Trophoblast cell (in vitro differentiated cells and primary cell): ENCODE results near the gene MCM5.
"Not testable (repeated sequence)": the region's sequence is repeated elsewhere in the genome, so short reads cannot be mapped to it uniquely, and the experiment has no call there.

Experiments
- DNase-seq, 2 donors: peaks; one replicate each; pipeline ENCODE4 v3.0.0-alpha.2; 2016
- H2AFZ ChIP-seq: 2 replicates; pipeline ENCODE4 v1.6.1; 2013; ENCODE audit warnings: low read length, moderate library complexity, mild to moderate bottlenecking; ENCODE audit not compliant: insufficient read depth, poor library complexity
- H2AK5ac ChIP-seq: 2 replicates; pipeline ENCODE4 v1.6.1; 2013; ENCODE audit warnings: mild to moderate bottlenecking, low read length
- H2BK120ac ChIP-seq: 2 replicates; pipeline ENCODE4 v1.6.1; 2013; ENCODE audit warnings: low read length, mild to moderate bottlenecking, moderate library complexity; ENCODE audit not compliant: insufficient read depth, poor library complexity
- H2BK12ac ChIP-seq: 2 replicates; pipeline ENCODE4 v1.6.1; 2013; ENCODE audit warnings: mild to moderate bottlenecking, low read length, moderate library complexity
- H2BK5ac ChIP-seq: 2 replicates; pipeline ENCODE4 v1.6.1; 2013; ENCODE audit warnings: low read length, low read depth, moderate library complexity, mild to moderate bottlenecking; ENCODE audit not compliant: poor library complexity
- H3K14ac ChIP-seq: 2 replicates; pipeline ENCODE4 v1.6.1; 2013; ENCODE audit warnings: mild to moderate bottlenecking, low read length
- H3K18ac ChIP-seq: 2 replicates; pipeline ENCODE4 v1.6.1; 2013; ENCODE audit warnings: mild to moderate bottlenecking, low read length
- H3K23ac ChIP-seq: 2 replicates; pipeline ENCODE4 v1.6.1; 2013; ENCODE audit warnings: low read length
- H3K27ac ChIP-seq: 2 replicates; pipeline ENCODE4 v1.5.1; 2013; ENCODE audit warnings: low read depth, mild to moderate bottlenecking, inconsistent platforms, low read length, moderate library complexity
- H3K27me3 ChIP-seq: 2 replicates; pipeline ENCODE4 v1.6.1; 2013; ENCODE audit warnings: inconsistent platforms, mild to moderate bottlenecking, low read length, moderate library complexity; ENCODE audit not compliant: insufficient read depth
- H3K36me3 ChIP-seq, 2 experiments: 1 replicate in 1 of 2; 2 replicates in 1 of 2; pipeline ENCODE4 v1.6.1; 2013; ENCODE audit warnings: low read length in 2 of 2, mild to moderate bottlenecking in 2 of 2, moderate library complexity in 1 of 2; ENCODE audit not compliant: insufficient read depth in 2 of 2, control insufficient read depth in 1 of 2
- H3K4ac ChIP-seq: 2 replicates; pipeline ENCODE4 v1.6.1; 2013; ENCODE audit warnings: low read depth, mild to moderate bottlenecking, low read length, moderate library complexity
- H3K4me1 ChIP-seq, 2 experiments: 1 replicate in 1 of 2; 2 replicates in 1 of 2; pipeline ENCODE4 v1.6.1; 2013; ENCODE audit warnings: low read length in 2 of 2, mild to moderate bottlenecking in 2 of 2, moderate library complexity in 1 of 2; ENCODE audit not compliant: insufficient read depth in 2 of 2, control insufficient read depth in 1 of 2
- H3K4me2 ChIP-seq: 2 replicates; pipeline ENCODE4 v1.6.1; 2013; ENCODE audit warnings: inconsistent platforms, mild to moderate bottlenecking, low read length, moderate library complexity
- H3K4me3 ChIP-seq: 2 replicates; pipeline ENCODE4 v1.5.1; 2013; ENCODE audit warnings: mild to moderate bottlenecking, low read depth, low read length, inconsistent platforms
- H3K79me1 ChIP-seq: one replicate; pipeline ENCODE4 v1.6.1; 2013; ENCODE audit warnings: low read length
- H3K79me2 ChIP-seq: 2 replicates; pipeline ENCODE4 v1.6.1; 2013; ENCODE audit warnings: low read length, mild to moderate bottlenecking; ENCODE audit not compliant: control insufficient read depth, insufficient read depth, poor library complexity
- H3K9ac ChIP-seq: 2 replicates; pipeline ENCODE4 v1.6.1; 2013; ENCODE audit warnings: mild to moderate bottlenecking, low read length
- H3K9me3 ChIP-seq: 2 replicates; pipeline ENCODE4 v1.6.1; 2013; ENCODE audit warnings: low read depth, mild to moderate bottlenecking, control low read depth, inconsistent platforms, low read length; ENCODE audit not compliant: insufficient read depth
- H4K12ac ChIP-seq: 2 replicates; pipeline ENCODE4 v1.6.1; 2013; ENCODE audit warnings: low read depth, mild to moderate bottlenecking, low read length, moderate library complexity
- H4K8ac ChIP-seq: 2 replicates; pipeline ENCODE4 v1.6.1; 2013; ENCODE audit warnings: low read depth, mild to moderate bottlenecking, low read length, moderate library complexity
- H4K91ac ChIP-seq: one replicate; pipeline ENCODE4 v1.6.1; 2013; ENCODE audit warnings: low read depth, mild to moderate bottlenecking, low read length, moderate library complexity
- WGBS: extraction: QIAGEN DNeasy Blood & Tissue Kit; methylation state at CpG from one replicate; pipeline ENCODE4 v1.1.7; 2013; ENCODE audit warnings: missing lambda C conversion rate; ENCODE audit not compliant: insufficient read length, insufficient coverage; ENCODE audit errors: extremely low coverage; 5-methylcytosine and 5-hydroxymethylcytosine counted together

Gene MCM5

GRCh38 chr22:35394810-35395563 is 5.0 kb upstream of the MCM5 start:
- H3K36me3 ChIP-seq, result peaks cover 9 to 21% of the 10 kb centered on the region in 2 experiments
- no peak overlapping the region for H2AFZ ChIP-seq
- no peak overlapping the region for H4K91ac ChIP-seq
- H2BK12ac ChIP-seq, result no peak overlapping the region
- H4K8ac ChIP-seq, result no peak overlapping the region
- no peak overlapping the region for H4K12ac ChIP-seq
- no peak overlapping the region for H2AK5ac ChIP-seq
- H3K79me1 ChIP-seq, result peaks cover 4% of the 10 kb centered on the region
- WGBS, result no CpG with 5 or more reads among the region's 5 CpGs
- H3K9ac ChIP-seq, result no peak overlapping the region
- no peak overlapping the region for H3K23ac ChIP-seq
- no peak overlapping the region for H3K4ac ChIP-seq
- no peak overlapping the region for H2BK5ac ChIP-seq
- DNase-seq, result peak in 1 of 2 donors; percentile 52
- H3K27me3 ChIP-seq, result no peaks in the 10 kb centered on the region
- H3K4me2 ChIP-seq, result no peak overlapping the region
- no peaks in the 10 kb centered on the region for H3K9me3 ChIP-seq
- peaks cover 0 to 5% of the 10 kb centered on the region in 2 experiments for H3K4me1 ChIP-seq
- H3K79me2 ChIP-seq, result peaks cover 2% of the 10 kb centered on the region
- no peak overlapping the region for H3K27ac ChIP-seq
- no peak overlapping the region for H3K18ac ChIP-seq
- no peak overlapping the region for H3K14ac ChIP-seq
- H2BK120ac ChIP-seq, result no peak overlapping the region
- H3K4me3 ChIP-seq, result no peak overlapping the region

- H3K14ac ChIP-seq, H3K4me3 ChIP-seq, H4K12ac ChIP-seq, H4K91ac ChIP-seq, H2BK5ac ChIP-seq, H3K79me2 ChIP-seq, H3K27ac ChIP-seq, H2BK12ac ChIP-seq, H3K4me1 ChIP-seq, H2AFZ ChIP-seq, H2BK120ac ChIP-seq, H3K23ac ChIP-seq, H3K18ac ChIP-seq, H2AK5ac ChIP-seq, H4K8ac ChIP-seq, H3K79me1 ChIP-seq, H3K9ac ChIP-seq, H3K4me2 ChIP-seq, H3K9me3 ChIP-seq, H3K4ac ChIP-seq, H3K27me3 ChIP-seq: not testable (repeated sequence)
- WGBS, result no CpG with 5 or more reads among the region's 6 CpGs
- DNase-seq, result peak; percentile 14 to 47
- peaks cover 9 to 20% of the 10 kb centered on the region in 2 experiments for H3K36me3 ChIP-seq
Measured at GRCh38 chr22:35396622-35397021, 3.3 kb upstream of the MCM5 start.

GRCh38 chr22:35397095-35397904 is 2.6 kb upstream of the MCM5 start:
- Histone ChIP-seq H2BK120ac (no peak overlapping the region), H3K18ac (no peak overlapping the region), H2AK5ac (no peak overlapping the region), H2AFZ (no peak overlapping the region), H3K4ac (no peak overlapping the region), H3K27me3 (no peaks in the 10 kb centered on the region), H3K14ac (no peak overlapping the region), H3K4me1 (peaks cover 0 to 5% of the 10 kb centered on the region in 2 experiments), H3K9ac (no peak overlapping the region), H3K27ac (no peak overlapping the region), H3K4me2 (no peak overlapping the region), H3K79me1 (peaks cover 9% of the 10 kb centered on the region), H4K91ac (no peak overlapping the region), H3K4me3 (no peak overlapping the region), H3K23ac (no peak overlapping the region), H2BK12ac (no peak overlapping the region), H4K12ac (no peak overlapping the region), H2BK5ac (no peak overlapping the region), H3K36me3 (peaks cover 9 to 19% of the 10 kb centered on the region in 2 experiments), H4K8ac (no peak overlapping the region), H3K9me3 (no peaks in the 10 kb centered on the region), H3K79me2 (peaks cover 7% of the 10 kb centered on the region)
- peak in 1 of 2 donors; percentile 29 for DNase-seq
- WGBS, result no CpG with 5 or more reads among the region's 13 CpGs

GRCh38 chr22:35398591-35398973 is 1.4 kb upstream of the MCM5 start:
- Histone ChIP-seq H3K79me1 (peaks cover 9% of the 10 kb centered on the region), H3K27me3 (no peaks in the 10 kb centered on the region), H2AFZ (no peak overlapping the region), H4K12ac (no peak overlapping the region), H3K27ac (no peak overlapping the region), H3K4me2 (no peak overlapping the region), H3K4me3 (no peak overlapping the region), H2BK5ac (no peak overlapping the region), H2AK5ac (no peak overlapping the region), H3K9ac (no peak overlapping the region), H3K79me2 (peaks cover 7% of the 10 kb centered on the region), H2BK12ac (no peak overlapping the region), H3K18ac (no peak overlapping the region), H3K4me1 (peaks cover 0 to 6% of the 10 kb centered on the region in 2 experiments), H3K9me3 (no peaks in the 10 kb centered on the region), H3K4ac (no peak overlapping the region), H4K91ac (no peak overlapping the region), H4K8ac (no peak overlapping the region), H3K36me3 (peaks cover 12 to 16% of the 10 kb centered on the region in 2 experiments), H3K14ac (no peak overlapping the region), H3K23ac (no peak overlapping the region), H2BK120ac (no peak overlapping the region)
- WGBS, result no CpG with 5 or more reads among the region's 4 CpGs
- no peak for DNase-seq
